Activated B cell treated with CpG ODN at 0.5 μM for 24 hours (primary cell): ENCODE data around the gene SLC6A9. TPM values are rescaled to one million over a fixed set of nuclear protein-coding genes. Genes with fewer than 3 reads are reported as not detected.

ENCODE experiments used
- ATAC-seq: fragments of 200-7000 bp; cut with Tn5 transposase; one replicate; pipeline ENCODE4 v1.10.0; 2021; ENCODE audit warnings: low read depth, mild to moderate bottlenecking, moderate library complexity
- CTCF ChIA-PET: fragments of 350-600 bp; sonication (Branson Sonifier 250); formaldehyde crosslinking; loops from one replicate; lab custom pipeline; 2021; ENCODE audit warnings: antibody characterized with exemption; lab: Charles Lee
- POLR2A ChIA-PET: fragments of 350-600 bp; sonication (Branson Sonifier 250); formaldehyde crosslinking; loops from one replicate; lab custom pipeline; 2021; ENCODE audit warnings: antibody characterized with exemption; lab: Charles Lee
- DNase-seq: peaks from one replicate; pipeline ENCODE4 v3.0.0; 2022
- H3K27ac Mint-ChIP-seq: one replicate; pipeline ENCODE4 v1.8.0; 2020; ENCODE audit warnings: mixed read lengths
- H3K27me3 Mint-ChIP-seq: one replicate; pipeline ENCODE4 v1.8.0; 2021; ENCODE audit warnings: mixed read lengths
- H3K36me3 Mint-ChIP-seq: one replicate; pipeline ENCODE4 v1.8.0; 2021; ENCODE audit warnings: low read depth, mixed read lengths
- H3K4me1 Mint-ChIP-seq: one replicate; pipeline ENCODE4 v1.8.0; 2021; ENCODE audit warnings: mixed read lengths
- H3K4me3 Mint-ChIP-seq: one replicate; pipeline ENCODE4 v1.8.0; 2020; ENCODE audit warnings: mild to moderate bottlenecking, mixed read lengths
- H3K9me3 Mint-ChIP-seq: one replicate; pipeline ENCODE4 v1.8.0; 2020; ENCODE audit warnings: mixed read lengths
- CTCF ChIP-seq: fragments of 200-600 bp; IDR thresholded peaks from one replicate; pipeline ENCODE4 v1.8.0; 2022; ENCODE audit warnings: antibody characterized with exemption, mild to moderate bottlenecking
- intact Hi-C: fragments of 100-400 bp; cut with micrococcal nuclease; formaldehyde crosslinking; loops from one replicate; pipeline ENCODE4 v1.15.1; 2024
- total RNA-seq: library from RNA; stranded (reverse); gene quantifications from 2 replicates; pipeline ENCODE4 v1.2.3, GENCODE V29; 2022

Gene SLC6A9
- total RNA-seq, 1 donor from 2014 or later = 10.4 TPM

GRCh38 chr1:44014365-44015104 lies 16.7 kb downstream of the SLC6A9 start:
- Mint-ChIP-seq H3K4me1 (no peaks in the 10 kb centered on the region), H3K4me3 (no peak overlapping the region), H3K36me3 (no peaks in the 10 kb centered on the region), H3K27ac (no peak overlapping the region), H3K27me3 (peaks cover 6% of the 10 kb centered on the region), H3K9me3 (no peaks in the 10 kb centered on the region)
- DNase-seq (no peak), ATAC-seq (no peak)
- POLR2A ChIA-PET = no interaction called here
- CTCF ChIA-PET = interaction anchor here (1.3 to 1.5 kb wide), 3 partner anchors 9 to 22 kb away, joined by 5 to 7 read pairs (median 7); no protein-coding TSS in a partner anchor
- no peak for TF ChIP-seq CTCF
- intact Hi-C loops = no loop called here

- intact Hi-C loops = no loop called here
- H3K27ac Mint-ChIP-seq = no peak overlapping the region
- no peak for ATAC-seq
- peaks cover 6% of the 10 kb centered on the region for H3K27me3 Mint-ChIP-seq
- ChIA-PET POLR2A (no interaction called here), CTCF (interaction anchor here (1.3 to 1.5 kb wide), 2 partner anchors 9 to 23 kb away, joined by 5 to 7 read pairs; no protein-coding TSS in a partner anchor)
- no peak for TF ChIP-seq CTCF
- DNase-seq = no peak
- H3K36me3 Mint-ChIP-seq = no peaks in the 10 kb centered on the region
- no peaks in the 10 kb centered on the region for H3K4me1 Mint-ChIP-seq
- H3K9me3 Mint-ChIP-seq = no peaks in the 10 kb centered on the region
- no peak overlapping the region for H3K4me3 Mint-ChIP-seq
Observed at GRCh38 chr1:44013949-44014348, 17.3 kb downstream of the SLC6A9 start.

- no peak overlapping the region for H3K27ac Mint-ChIP-seq
- DNase-seq (no peak), ATAC-seq (no peak)
- POLR2A ChIA-PET = no interaction called here
- no peak for TF ChIP-seq CTCF
- H3K4me3 Mint-ChIP-seq = no peak overlapping the region
- H3K9me3 Mint-ChIP-seq = no peaks in the 10 kb centered on the region
- H3K36me3 Mint-ChIP-seq = no peaks in the 10 kb centered on the region
- H3K27me3 Mint-ChIP-seq = peaks cover 6% of the 10 kb centered on the region
- intact Hi-C loops = no loop called here
- CTCF ChIA-PET = interaction anchor here (1.3 to 3.1 kb wide), 2 partner anchors 8 to 34 kb away, joined by 5 to 10 read pairs; no protein-coding TSS in a partner anchor
- no peaks in the 10 kb centered on the region for H3K4me1 Mint-ChIP-seq
Observed at GRCh38 chr1:44012941-44013609, 18.2 kb downstream of the SLC6A9 start.

GRCh38 chr1:44012404-44012803 lies 18.9 kb downstream of the SLC6A9 start:
- DNase-seq = no peak
- CTCF ChIA-PET = interaction anchor here (3.1 kb wide), 1 partner anchor 35 kb away, joined by 10 read pairs; no protein-coding TSS in a partner anchor
- TF ChIP-seq CTCF = no peak
- no peak overlapping the region for H3K27ac Mint-ChIP-seq
- H3K4me3 Mint-ChIP-seq = no peak overlapping the region
- H3K9me3 Mint-ChIP-seq = no peaks in the 10 kb centered on the region
- no peak for ATAC-seq
- H3K27me3 Mint-ChIP-seq = peaks cover 6% of the 10 kb centered on the region
- intact Hi-C loops = no loop called here
- POLR2A ChIA-PET = no interaction called here
- H3K4me1 Mint-ChIP-seq = no peaks in the 10 kb centered on the region
- no peaks in the 10 kb centered on the region for H3K36me3 Mint-ChIP-seq

GRCh38 chr1:44010935-44011471 lies 20.3 kb downstream of the SLC6A9 start:
- ChIA-PET CTCF (interaction anchor here (1.0 to 3.1 kb wide), 2 partner anchors 26 to 37 kb away, joined by 3 to 10 read pairs; no protein-coding TSS in a partner anchor), POLR2A (interaction anchor here (0.6 kb wide), 1 partner anchor 1555 kb away, joined by 3 read pairs; no protein-coding TSS in a partner anchor)
- intact Hi-C loops = no loop called here
- H3K9me3 Mint-ChIP-seq = no peaks in the 10 kb centered on the region
- TF ChIP-seq CTCF = no peak
- H3K36me3 Mint-ChIP-seq = no peaks in the 10 kb centered on the region
- H3K27ac Mint-ChIP-seq = no peak overlapping the region
- ATAC-seq = no peak
- no peak for DNase-seq
- H3K4me3 Mint-ChIP-seq = no peak overlapping the region
- no peaks in the 10 kb centered on the region for H3K4me1 Mint-ChIP-seq
- H3K27me3 Mint-ChIP-seq = peaks cover 6% of the 10 kb centered on the region
